Neural cell (in vitro differentiated cells): ENCODE data around the gene LRP8.

Source experiments
- POLR2AphosphoS5 ChIP-seq: IDR thresholded peaks from 2 replicates; pipeline ENCODE4 v1.6.1; 2012
- RAD21 ChIP-seq: fragments of 450-650 bp; conservative IDR thresholded peaks from 2 replicates; pipeline ENCODE4 v1.6.1; 2014; ENCODE audit warnings: antibody characterized with exemption, mild to moderate bottlenecking, moderate library complexity
- TF ChIP-seq, protein P1 (sequence below): fragments of 450-650 bp; IDR thresholded peaks from 2 replicates; pipeline ENCODE4 v1.5.1; 2014; ENCODE audit warnings: antibody characterized with exemption, mild to moderate bottlenecking, moderate library complexity; ENCODE audit not compliant: poor library complexity, severe bottlenecking
- TF ChIP-seq, protein P2 (sequence below): IDR thresholded peaks from 2 replicates; pipeline ENCODE4 v1.6.1; 2012; ENCODE audit warnings: borderline replicate concordance

DNA sequence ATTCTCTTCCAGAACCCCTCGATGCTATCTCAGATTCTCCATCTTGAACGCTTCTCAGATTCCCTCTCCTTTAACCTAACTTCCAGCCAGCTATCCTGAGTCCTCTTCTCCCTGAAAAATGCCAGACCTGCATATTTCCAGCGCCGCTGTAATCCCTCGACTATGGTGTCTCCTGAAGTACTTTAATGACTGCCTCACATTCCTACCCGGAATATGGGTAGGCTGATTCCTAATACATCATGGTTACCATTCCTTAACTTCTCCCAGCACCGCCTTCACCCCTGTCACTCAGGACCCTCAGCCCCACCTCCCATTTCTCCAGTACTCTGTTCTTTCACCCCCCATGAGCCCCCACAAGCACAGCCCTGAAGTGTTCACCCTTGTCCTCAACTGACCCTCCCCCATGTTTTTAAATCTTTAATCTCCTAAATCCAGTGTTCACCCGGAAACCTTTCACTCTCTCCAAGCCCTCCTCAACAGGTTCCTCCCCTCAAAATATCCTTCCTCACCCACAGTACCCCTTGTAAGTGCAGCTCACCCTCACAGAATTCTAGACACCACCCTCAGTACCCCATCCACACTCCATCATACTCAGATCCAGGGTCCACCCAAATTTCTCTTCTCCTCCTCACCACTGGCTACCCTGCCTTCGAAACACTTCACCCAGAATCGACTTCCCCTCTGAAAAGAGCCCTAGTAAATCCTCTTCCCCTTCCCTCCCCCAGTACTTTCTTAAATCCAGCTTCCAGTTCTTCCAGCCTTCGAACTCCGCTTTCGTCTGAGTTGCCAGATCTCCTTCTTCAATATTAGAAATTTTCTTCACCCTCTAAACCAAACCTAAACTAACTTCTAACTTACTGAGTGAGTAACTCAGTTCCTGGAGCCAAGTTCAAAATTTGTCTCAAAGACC, 130.3 kb downstream of the LRP8 start:
- TF ChIP-seq, protein P1, sequence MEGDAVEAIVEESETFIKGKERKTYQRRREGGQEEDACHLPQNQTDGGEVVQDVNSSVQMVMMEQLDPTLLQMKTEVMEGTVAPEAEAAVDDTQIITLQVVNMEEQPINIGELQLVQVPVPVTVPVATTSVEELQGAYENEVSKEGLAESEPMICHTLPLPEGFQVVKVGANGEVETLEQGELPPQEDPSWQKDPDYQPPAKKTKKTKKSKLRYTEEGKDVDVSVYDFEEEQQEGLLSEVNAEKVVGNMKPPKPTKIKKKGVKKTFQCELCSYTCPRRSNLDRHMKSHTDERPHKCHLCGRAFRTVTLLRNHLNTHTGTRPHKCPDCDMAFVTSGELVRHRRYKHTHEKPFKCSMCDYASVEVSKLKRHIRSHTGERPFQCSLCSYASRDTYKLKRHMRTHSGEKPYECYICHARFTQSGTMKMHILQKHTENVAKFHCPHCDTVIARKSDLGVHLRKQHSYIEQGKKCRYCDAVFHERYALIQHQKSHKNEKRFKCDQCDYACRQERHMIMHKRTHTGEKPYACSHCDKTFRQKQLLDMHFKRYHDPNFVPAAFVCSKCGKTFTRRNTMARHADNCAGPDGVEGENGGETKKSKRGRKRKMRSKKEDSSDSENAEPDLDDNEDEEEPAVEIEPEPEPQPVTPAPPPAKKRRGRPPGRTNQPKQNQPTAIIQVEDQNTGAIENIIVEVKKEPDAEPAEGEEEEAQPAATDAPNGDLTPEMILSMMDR, result no peak
- no peak for TF ChIP-seq POLR2AphosphoS5
- TF ChIP-seq, protein P2, sequence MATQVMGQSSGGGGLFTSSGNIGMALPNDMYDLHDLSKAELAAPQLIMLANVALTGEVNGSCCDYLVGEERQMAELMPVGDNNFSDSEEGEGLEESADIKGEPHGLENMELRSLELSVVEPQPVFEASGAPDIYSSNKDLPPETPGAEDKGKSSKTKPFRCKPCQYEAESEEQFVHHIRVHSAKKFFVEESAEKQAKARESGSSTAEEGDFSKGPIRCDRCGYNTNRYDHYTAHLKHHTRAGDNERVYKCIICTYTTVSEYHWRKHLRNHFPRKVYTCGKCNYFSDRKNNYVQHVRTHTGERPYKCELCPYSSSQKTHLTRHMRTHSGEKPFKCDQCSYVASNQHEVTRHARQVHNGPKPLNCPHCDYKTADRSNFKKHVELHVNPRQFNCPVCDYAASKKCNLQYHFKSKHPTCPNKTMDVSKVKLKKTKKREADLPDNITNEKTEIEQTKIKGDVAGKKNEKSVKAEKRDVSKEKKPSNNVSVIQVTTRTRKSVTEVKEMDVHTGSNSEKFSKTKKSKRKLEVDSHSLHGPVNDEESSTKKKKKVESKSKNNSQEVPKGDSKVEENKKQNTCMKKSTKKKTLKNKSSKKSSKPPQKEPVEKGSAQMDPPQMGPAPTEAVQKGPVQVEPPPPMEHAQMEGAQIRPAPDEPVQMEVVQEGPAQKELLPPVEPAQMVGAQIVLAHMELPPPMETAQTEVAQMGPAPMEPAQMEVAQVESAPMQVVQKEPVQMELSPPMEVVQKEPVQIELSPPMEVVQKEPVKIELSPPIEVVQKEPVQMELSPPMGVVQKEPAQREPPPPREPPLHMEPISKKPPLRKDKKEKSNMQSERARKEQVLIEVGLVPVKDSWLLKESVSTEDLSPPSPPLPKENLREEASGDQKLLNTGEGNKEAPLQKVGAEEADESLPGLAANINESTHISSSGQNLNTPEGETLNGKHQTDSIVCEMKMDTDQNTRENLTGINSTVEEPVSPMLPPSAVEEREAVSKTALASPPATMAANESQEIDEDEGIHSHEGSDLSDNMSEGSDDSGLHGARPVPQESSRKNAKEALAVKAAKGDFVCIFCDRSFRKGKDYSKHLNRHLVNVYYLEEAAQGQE, result no peak
- TF ChIP-seq RAD21, result no peak
